ENCODE data around the gene DMBX1.

DMBX1 gene

DNA sequence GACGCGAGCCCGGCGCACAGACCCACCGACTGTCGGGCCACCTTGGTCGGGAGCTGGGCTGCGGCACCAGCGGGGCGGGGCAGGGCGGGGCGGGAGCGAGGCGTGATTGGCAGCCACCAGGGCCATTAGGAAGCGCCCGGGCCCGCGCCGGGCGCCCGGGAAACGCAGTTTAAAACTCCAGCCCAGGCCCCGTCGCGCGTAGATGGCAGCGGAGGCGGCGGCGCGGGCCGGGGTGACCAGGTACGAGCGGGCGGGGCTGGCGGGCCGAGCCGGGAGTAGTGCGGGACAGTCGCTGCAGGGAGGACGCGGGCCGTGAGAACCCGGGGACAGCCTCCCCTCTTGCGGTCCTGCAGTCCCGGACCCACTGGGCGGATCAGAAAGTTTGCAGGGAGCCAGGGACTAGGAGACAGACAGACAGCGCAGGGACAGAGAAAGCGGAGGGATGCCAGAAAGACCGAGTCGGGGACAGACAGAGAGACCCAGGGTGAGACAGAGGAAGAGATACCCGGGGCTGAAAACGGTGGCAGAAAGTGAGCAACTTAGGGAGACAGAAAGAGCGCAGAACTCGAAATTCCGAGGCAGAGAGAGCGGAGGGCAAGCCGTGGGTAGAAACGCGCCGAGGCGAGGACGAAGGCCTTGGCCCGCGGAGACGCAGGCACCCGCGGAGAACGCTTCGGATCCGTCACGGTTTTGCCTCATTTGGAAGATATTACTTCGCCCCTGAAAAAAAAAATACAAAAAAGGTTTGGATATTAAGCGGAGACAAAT, at the start of gene DMBX1:
Gene DMBX1 (plus strand): TSS at position 199 of the 768 bp plus-strand sequence. CDS start 17,175 bp downstream, outside the sequence.
- DNase-seq = peak; percentile 25

DNA sequence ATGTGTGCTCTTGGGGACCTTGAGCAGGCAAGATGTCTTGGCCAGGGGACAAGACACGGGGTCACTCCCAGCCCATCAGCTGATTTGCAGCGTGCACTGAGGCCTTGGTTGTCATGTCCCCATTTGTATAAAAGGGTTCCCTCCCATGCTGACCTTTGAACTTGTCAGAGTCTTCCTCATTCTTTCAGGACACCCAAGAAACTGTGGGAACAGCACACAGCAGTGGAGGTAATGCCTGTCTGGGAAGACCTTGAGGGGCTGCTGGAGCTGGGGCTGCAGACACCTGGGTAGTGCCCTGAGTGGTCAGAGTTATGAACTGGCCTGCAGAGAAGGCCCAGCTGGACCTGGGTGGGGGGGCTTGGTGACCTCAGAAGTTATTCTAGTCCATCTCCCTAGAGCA, 49.2 kb upstream of the DMBX1 start:
- no peak for DNase-seq

- DNase-seq = peak; percentile 70
These were observed 47.1 kb upstream of the DMBX1 start for GRCh38 chr1:46442317-46443161.

GRCh38 chr1:46444466-46444865, 45.2 kb upstream of the DMBX1 start:
- no peak for DNase-seq

DNA sequence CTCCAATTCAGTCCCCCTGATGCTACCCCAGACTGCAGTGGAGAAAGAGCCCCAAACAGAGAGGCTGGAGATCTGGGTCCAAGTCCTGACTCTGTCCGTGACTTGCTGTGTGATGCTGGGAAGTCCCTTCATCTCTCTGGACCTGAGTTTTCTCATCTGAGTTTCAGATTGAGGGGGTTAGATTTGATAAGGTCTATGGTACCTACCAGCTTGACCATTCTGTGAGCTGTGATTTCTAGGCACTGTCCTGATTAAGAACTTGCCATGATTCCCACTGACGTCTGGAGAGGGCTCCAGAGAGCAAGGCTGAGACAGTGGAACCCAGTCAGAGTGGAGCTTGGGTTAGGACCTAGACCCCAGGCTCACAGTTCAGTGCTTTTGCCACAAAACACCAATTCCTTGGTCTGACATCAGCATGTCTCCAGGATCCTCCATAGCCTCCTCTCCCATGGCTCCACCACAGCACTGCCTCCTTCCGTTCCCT, 43.8 kb upstream of the DMBX1 start:
- DNase-seq = no peak

- DNase-seq = peak; percentile 69
These were observed 42.8 kb upstream of the DMBX1 start for GRCh38 chr1:46446646-46447498.

DNA sequence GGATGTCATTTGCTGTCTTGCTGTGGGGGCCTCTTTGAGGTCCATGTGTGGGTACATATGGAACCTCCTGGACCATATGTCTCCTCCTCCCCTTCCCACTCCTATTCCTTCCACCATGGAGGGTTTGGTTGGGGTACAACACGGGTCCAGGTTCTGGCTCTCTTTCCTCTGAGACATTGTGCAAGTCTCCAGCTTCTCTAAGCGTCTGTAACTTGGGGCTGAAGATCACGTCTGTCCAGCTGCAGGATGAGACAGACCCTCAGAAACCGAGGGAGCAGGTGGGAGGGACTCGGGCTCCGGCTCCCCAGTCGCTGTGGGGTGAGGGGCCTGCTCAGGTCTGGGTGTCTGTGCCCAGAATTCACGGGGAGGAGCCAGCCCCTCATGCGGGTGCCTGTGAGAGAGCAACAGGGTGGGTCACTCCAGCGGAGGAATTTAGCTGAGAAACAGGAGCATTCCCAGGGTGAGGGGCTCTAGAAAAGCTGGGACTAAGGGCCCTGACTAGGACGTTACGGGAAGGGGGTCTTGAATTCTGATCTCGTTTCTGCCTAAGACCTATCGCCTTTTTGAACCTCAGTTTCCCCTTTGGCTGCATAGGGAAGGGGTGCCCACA, 42.0 kb upstream of the DMBX1 start:
- no peak for DNase-seq

DNA sequence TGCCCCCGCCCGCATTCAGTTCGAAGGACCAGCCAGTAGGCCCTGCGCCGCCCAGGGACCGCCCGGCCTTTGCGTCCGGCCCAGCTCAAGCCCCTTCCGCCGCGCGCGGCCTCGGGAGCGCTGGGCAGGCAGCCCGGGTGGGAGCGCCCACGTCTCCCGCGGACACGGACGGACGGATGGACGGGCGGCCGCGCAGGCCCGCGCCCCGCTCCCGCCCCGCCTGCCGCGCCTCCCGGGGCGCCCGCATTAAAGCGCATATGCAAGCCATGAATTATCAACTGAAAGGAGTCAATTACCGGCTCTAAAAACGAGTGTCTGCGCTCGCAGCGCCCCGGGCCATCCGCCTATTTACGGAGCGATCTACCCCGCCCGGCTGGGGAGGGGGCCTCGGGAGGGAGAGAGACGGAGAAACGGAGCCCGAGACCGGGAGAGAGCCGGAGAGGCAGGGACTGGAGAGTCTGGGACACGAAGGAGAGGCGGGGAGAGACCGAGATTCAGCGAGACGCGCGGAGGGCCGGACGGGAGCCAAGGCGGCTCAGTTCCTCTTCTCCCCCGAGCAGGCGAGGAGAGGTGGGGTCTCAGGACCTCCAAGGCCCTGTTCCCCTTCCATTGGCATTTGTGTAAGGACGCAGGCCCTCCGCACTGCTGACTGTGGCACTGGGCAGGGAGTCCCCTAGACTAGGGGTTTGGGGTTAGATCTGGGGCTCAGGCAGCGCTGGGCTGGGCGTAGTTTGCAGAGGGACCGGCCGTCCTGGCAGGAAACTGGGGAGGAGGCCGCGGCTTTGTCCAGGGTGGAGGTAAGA, 41.3 kb upstream of the DMBX1 start:
- no peak for DNase-seq

DNA sequence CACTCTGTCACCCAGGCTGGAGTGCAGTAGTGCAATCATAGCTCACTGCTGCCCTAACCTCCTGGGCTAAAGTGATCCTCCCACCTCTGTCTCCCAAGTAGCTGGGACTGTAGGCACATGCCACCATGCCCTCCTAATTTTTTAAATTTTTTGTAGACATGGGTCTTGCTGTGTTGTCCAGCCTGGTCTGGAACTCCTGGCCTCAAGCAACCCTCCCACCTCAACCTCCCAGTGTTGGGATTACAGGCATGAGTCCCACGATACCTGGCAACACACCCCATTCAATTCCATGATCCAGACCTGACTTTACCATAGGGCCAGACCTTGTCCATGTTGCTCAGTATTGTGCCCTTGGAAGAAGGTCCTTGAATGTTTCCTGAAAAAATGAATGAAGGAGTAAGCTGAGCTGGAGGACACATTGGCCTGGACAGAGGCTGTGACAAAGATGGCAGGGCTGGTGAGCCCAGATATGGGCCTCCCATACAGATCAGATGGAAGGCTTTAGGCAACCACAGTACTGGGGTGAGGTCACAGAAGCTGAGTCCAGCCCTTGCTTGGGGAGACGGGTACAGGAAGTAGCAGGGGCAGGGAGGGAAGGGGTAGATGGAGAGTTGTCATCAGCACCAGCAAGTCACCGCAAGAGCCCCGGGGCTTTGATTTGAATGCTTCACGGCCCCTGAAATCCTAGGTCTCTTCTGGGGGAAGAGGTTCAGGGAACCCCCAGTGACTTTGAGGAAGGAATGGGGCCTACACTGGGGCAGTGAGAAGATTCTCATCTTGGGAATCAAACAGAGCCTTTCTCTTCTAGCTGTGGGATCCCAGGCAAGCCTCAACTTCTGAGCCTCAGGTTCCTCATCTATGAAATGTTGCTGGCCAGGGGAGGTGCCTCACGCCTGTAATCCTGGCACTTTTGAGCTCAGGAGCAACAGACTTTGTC, 40.1 kb upstream of the DMBX1 start:
- DNase-seq = no peak

DNA sequence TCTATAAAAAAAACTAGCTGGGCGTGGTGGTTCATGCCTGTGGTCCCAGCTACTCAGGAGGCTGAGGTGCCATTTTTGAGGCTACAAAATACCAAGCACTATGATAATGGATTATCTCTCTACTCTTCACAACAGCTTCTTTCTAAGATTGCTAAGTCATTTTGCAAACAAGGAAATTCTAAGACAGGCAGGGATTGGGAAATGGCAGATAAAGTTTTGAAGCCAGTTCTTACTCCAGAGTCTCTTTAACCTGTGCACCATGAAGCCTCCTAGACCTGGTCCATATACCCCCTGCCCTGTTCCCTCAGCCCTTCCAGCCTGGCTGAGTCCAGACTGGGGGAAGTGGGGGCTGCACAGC, 39.5 kb upstream of the DMBX1 start:
- no peak for DNase-seq

GRCh38 chr1:46451948-46452930, 37.4 kb upstream of the DMBX1 start:
- DNase-seq = no peak

GRCh38 chr1:46452931-46453325, 36.7 kb upstream of the DMBX1 start:
- no peak for DNase-seq

GRCh38 chr1:46453449-46453848, 36.2 kb upstream of the DMBX1 start:
- no peak for DNase-seq

GRCh38 chr1:46455951-46456350, 33.7 kb upstream of the DMBX1 start:
- DNase-seq = no peak

DNA sequence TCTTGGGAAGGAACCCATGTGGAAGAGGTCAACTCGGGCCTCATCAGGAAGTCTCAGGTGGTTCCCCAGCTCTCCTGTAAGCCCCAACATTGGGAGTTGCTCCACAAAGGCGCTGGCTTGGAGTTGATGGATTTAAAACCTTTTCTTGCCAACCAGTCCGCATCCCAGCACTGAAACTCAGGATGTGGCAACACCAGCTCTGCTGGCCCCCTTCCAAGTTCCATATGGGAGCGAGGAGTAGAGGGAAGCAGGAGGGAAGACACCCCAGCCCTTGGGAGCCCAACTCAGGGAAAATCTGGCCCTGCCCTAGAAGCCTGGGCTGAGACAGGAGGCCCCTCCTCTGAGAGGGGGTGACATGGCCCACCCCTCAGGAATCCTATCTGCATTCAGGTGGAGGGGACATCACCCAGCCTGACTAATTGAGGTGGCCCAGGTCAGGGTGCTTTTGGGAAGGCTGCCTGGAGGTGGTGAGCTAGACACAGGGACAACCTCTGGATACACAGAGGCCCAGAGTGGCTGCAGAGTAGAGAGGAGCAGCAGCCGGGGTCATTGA, 33.1 kb upstream of the DMBX1 start:
- no peak for DNase-seq

- no peak for DNase-seq
These were observed 32.5 kb upstream of the DMBX1 start for GRCh38 chr1:46457178-46457577.

DNA sequence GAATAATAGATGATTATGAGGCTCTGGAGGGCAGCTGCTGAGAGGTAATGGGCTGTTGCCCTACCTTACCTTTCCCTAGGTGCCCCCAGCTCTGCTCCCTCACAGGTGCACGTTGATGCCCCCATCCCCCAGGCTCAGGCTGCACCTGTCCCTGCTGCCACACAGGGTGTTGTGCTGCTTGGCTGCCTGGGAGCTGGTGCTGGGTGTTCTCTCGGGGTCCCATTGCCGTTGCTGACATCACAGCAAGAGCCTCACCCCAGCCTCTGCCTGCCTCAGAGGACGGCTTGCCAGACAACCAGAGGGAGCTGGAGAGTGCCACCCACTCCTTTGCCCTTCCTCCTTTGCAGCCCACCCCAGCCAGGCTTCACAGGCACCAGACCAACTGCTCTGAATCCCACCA, 31.4 kb upstream of the DMBX1 start:
- DNase-seq = no peak

GRCh38 chr1:46458846-46459245, 30.8 kb upstream of the DMBX1 start:
- no peak for DNase-seq

GRCh38 chr1:46459315-46459714, 30.3 kb upstream of the DMBX1 start:
- no peak for DNase-seq
